ENCODE data around the gene PSKH1.

DNA sequence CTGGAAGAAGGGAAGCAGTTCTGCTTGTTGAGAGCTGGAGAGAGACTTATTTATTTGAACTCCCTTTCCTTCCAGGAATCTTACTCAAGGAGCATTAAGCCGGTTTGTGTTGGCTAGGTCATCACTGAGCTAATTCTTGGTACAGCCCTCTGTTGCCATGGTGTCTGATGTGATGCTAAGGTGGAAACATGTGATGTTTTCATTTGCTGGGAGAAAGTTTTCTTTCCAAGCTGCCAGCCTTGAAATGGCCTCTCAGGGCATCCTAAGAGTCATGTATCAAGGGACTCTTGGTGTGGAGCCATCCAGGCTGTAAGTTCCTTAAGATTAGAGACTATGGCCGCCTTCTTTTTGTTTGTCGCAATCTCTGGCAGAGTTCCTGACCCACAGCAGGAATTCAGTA is 4.2 kb downstream of the PSKH1 start:
- TF ChIP-seq, protein P1, sequence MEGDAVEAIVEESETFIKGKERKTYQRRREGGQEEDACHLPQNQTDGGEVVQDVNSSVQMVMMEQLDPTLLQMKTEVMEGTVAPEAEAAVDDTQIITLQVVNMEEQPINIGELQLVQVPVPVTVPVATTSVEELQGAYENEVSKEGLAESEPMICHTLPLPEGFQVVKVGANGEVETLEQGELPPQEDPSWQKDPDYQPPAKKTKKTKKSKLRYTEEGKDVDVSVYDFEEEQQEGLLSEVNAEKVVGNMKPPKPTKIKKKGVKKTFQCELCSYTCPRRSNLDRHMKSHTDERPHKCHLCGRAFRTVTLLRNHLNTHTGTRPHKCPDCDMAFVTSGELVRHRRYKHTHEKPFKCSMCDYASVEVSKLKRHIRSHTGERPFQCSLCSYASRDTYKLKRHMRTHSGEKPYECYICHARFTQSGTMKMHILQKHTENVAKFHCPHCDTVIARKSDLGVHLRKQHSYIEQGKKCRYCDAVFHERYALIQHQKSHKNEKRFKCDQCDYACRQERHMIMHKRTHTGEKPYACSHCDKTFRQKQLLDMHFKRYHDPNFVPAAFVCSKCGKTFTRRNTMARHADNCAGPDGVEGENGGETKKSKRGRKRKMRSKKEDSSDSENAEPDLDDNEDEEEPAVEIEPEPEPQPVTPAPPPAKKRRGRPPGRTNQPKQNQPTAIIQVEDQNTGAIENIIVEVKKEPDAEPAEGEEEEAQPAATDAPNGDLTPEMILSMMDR (IDR thresholded peaks at IDR 0.05; ENCODE audit: low read depth, low read length, missing input control), result no peak
- TF ChIP-seq RAD21 (IDR thresholded peaks at IDR 0.05), result no peak
- TF ChIP-seq, protein P2, sequence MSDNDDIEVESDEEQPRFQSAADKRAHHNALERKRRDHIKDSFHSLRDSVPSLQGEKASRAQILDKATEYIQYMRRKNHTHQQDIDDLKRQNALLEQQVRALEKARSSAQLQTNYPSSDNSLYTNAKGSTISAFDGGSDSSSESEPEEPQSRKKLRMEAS (IDR thresholded peaks at IDR 0.05), result no peak
- TF ChIP-seq TAF1 (conservative IDR thresholded peaks at IDR 0.05), result no peak

Measured in liver (tissue), 3 donors.